Right lobe of liver (tissue), 6 donors: ENCODE results near the gene DAND5. TPM values are rescaled to one million over a fixed set of nuclear protein-coding genes. Genes with fewer than 3 reads are reported as not detected.
A peak's percentile ranks its signal among the peaks of the same experiment; 100 is the strongest.

ENCODE experiments used
- ATAC-seq, 4 donors: fragments of 200-7000 bp; cut with Tn5 transposase; one replicate each; pipeline ENCODE4 v1.9.1; 2020; ENCODE audit warnings: mild to moderate bottlenecking in 4 of 4, moderate library complexity in 4 of 4
- DNase-seq, 3 donors: peaks; one replicate each; pipeline ENCODE4 v3.0.0-alpha.2; 2020
- H3K27ac ChIP-seq, 3 donors: fragments of 200-600 bp; one replicate each; pipeline ENCODE4 v1.8.0; 2022
- H3K27me3 ChIP-seq, 2 donors: fragments of 200-600 bp; one replicate each; pipeline ENCODE4 v1.8.0; 2022
- H3K36me3 ChIP-seq, 4 donors: fragments of 200-600 bp; sonication (generic) in 1 of 4; one replicate each; pipeline versions ENCODE4 v1.5.1 to v1.8.0; 2017 to 2022; ENCODE audit warnings: control low read depth in 1 of 4
- H3K4me1 ChIP-seq, 4 donors: fragments of 200-600 bp; sonication (generic) in 1 of 4; one replicate each; pipeline versions ENCODE4 v1.5.1 to v1.8.0; 2017 to 2022; ENCODE audit warnings: control low read depth in 1 of 4
- H3K4me3 ChIP-seq, 3 donors: fragments of 200-600 bp; one replicate each; pipeline ENCODE4 v1.8.0; 2022
- H3K9me3 ChIP-seq, 4 donors: fragments of 200-600 bp; sonication (generic) in 1 of 4; one replicate each; pipeline versions ENCODE4 v1.5.1 to v1.8.0; 2017 to 2022; ENCODE audit warnings: control low read depth in 1 of 4
- CTCF ChIP-seq, 4 donors: fragments of 200-600 bp in 3 of 4; fragments of 450-650 bp in 1 of 4; IDR thresholded peaks; one replicate each; pipeline versions ENCODE4 v1.5.1 to v1.8.0; 2016 to 2022; ENCODE audit warnings: antibody characterized with exemption in 4 of 4, mild to moderate bottlenecking in 2 of 4
- POLR2A ChIP-seq: fragments of 450-650 bp; IDR thresholded peaks from one replicate; pipeline ENCODE4 v1.6.1; 2017; ENCODE audit warnings: antibody characterized with exemption, mild to moderate bottlenecking
- WGBS: methylation state at CpG from one replicate; pipeline ENCODE4 v1.1.6; 2018; ENCODE audit warnings: low coverage, low lambda C conversion rate; ENCODE audit not compliant: insufficient coverage; ENCODE audit errors: missing lambda C conversion rate; 5-methylcytosine and 5-hydroxymethylcytosine counted together
- intact Hi-C, 2 donors: fragments of 100-400 bp; cut with DNase I; formaldehyde crosslinking; loops; one replicate each; pipeline versions ENCODE4 v1.11.2 to v1.14.1; 2022
- total RNA-seq, 6 experiments: library from RNA; depleted of rRNA in 2 of 6; stranded (reverse); fragments of >200 nt in 2 of 6; fragmentation: NEBNext Ultra II Directional in 3 of 6; extraction: Animal tissue kit (Norgen Biotek cat#: 25700) in 3 of 6; gene quantifications; one replicate each; pipeline versions ENCODE4 v1.1.0 to v1.2.4, GENCODE V29; 2016 to 2023
- donor health status: DM: no; HTN: yes; CAD: no.
- donor health status: DM: no; HTN: no; CAD: no.
- donor health status: DM: no; HTN: no; CAD: no.
- donor health status: DM: no; HTN: yes; CAD: no.
- donor health status: DM: no; HTN: yes; CAD: no.

Gene DAND5
- total RNA-seq, 6 experiments from 2014 or later: not detected

DNA sequence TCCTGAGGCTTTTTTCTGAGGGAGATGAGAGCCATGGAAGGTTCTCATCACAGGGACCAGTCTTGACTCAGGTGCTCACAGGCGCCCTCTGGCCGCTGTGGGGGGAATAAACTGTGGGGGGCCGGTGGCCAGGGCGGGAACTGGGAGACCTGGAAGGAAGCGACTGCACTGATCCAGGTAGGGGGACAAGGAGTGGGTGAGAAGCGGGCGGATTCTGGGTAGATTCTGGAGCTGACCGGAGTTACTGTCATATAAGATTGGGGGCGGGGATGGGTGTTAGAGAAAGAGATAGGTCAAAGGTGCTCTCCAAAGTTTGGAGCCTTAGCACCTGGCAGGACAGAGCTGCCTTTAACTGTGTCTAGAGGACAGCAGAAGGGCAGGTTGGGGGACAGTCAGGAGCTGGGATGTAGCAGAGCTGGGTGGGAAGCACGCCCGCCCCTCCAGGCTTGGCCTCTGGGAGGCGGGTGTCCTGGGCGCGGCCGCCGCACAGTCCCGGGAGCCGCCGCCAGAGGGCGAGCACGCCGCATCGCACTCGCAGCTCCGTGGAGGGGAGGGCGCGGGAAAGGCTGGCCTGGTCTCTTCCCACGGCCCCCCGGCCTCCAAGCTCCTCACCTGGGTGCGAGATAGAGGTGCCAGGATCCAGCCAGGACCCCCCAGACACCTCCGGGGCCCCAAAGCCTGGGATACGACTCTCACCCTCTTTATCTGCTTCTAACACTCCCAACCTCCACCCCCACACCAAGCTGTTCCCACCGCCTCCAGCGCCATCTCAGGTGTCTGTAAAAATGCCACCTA, 4.2 kb upstream of the DAND5 start:
- peak; percentile 86 to 92 (median 90) for TF ChIP-seq CTCF (IDR thresholded peaks at IDR 0.05)
- no peak for TF ChIP-seq POLR2A
- Histone ChIP-seq H3K27ac (no peak overlapping the region), H3K36me3 (no peaks in the 10 kb centered on the region), H3K4me3 (peak overlapping the region; percentile 45 to 57 (median 46)), H3K27me3 (no peaks in the 10 kb centered on the region), H3K9me3 (no peaks in the 10 kb centered on the region), H3K4me1 (peaks cover 0 to 5% (median 0%) of the 10 kb centered on the region in 4 donors)
- DNase-seq: peak; percentile 79 to 83 (median 80)
- 0% methylated on average over 21 of the region's 34 CpGs for WGBS
- intact Hi-C loops: no loop called here
- peak; percentile 97 to 98 (median 98) for ATAC-seq

DNA sequence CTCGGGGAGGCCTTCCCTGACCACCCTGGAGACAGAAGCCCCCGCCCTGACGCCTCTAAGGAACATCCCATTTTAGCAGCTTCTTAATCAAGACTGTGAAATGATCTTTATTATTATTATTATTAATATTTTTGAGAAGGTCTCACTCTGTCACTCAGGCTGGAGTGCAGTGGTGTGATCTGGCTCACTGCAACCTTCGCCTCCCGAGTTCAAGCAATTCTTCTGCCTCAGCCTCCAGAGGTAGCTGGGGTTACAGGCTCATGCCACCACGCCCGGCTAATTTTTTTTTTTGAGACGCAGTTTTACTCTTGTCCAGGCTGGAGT, 3.6 kb upstream of the DAND5 start:
- Histone ChIP-seq H3K36me3 (no peaks in the 10 kb centered on the region), H3K9me3 (no peaks in the 10 kb centered on the region), H3K27me3 (no peaks in the 10 kb centered on the region), H3K27ac (no peak overlapping the region), H3K4me1 (peaks cover 0 to 5% (median 0%) of the 10 kb centered on the region in 4 donors), H3K4me3 (peak overlapping the region in 2 of 3 donors; percentile 46 to 57)
- DNase-seq: no peak
- intact Hi-C loops: no loop called here
- no peak for TF ChIP-seq POLR2A
- TF ChIP-seq CTCF (IDR thresholded peaks at IDR 0.05): no peak
- whole genome bisulfite sequencing: 46% methylated on average over 8 of the region's 8 CpGs
- no peak for ATAC-seq

- ATAC-seq (no peak), DNase-seq (no peak)
- H3K9me3 ChIP-seq: no peaks in the 10 kb centered on the region
- H3K27me3 ChIP-seq: no peaks in the 10 kb centered on the region
- peaks cover 0 to 5% (median 0%) of the 10 kb centered on the region in 4 donors for H3K4me1 ChIP-seq
- no peak overlapping the region for H3K27ac ChIP-seq
- intact Hi-C loops: no loop called here
- H3K36me3 ChIP-seq: no peaks in the 10 kb centered on the region
- TF ChIP-seq CTCF (IDR thresholded peaks at IDR 0.05): no peak
- no peak for TF ChIP-seq POLR2A
- WGBS: 96% methylated on average over 4 of the region's 5 CpGs
- H3K4me3 ChIP-seq: no peak overlapping the region
Measured at GRCh38 chr19:12967907-12968306, 1.5 kb upstream of the DAND5 start.

DNA sequence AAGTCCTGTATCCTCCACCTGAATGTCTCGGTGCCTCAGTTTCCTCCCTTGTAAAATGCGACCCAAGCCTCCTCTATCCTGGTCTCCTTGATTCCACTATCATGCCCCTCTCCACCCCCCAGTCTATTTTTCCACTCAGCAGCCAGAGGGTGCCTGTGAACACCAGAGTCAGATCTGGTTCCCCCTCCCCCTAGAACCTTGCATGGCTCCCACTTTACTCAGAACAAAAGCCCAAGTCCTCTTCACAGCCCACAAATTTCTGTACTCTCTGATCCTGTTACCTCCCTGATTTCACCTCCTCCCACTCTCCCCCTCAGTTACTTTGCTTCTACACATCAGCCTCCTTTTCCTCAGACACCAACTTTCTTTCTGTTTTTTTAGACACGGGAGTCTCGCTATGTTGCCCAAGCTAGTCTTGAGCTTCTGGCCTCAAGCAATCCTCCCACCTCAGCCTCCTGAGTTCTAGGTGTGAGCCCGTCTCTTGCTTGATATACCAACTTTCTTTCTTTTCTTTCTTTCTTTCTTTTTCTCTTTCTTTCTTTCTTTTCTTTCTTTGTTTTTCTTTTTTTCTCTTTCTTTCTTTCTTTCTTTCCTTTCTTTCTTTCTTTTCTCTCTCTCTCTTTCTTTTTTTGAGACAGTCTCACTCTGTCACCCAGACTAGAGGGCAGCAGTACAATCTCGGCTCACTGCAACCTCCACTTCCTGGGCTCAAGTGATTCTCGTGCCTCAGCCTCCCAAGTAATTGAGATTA, 869 bp downstream of the DAND5 start:
- Histone ChIP-seq H3K27me3 (no peaks in the 10 kb centered on the region), H3K4me1 (peaks cover 0 to 1% (median 0%) of the 10 kb centered on the region in 4 donors), H3K4me3 (no peak overlapping the region), H3K9me3 (no peaks in the 10 kb centered on the region), H3K27ac (no peak overlapping the region), H3K36me3 (no peaks in the 10 kb centered on the region)
- intact Hi-C loops: loop anchor here (10.0 kb wide), 2 partner anchors 285 to 295 kb away; no protein-coding TSS in a partner anchor
- DNase-seq (no peak), ATAC-seq (no peak)
- 82% methylated on average over 5 of the region's 7 CpGs for WGBS
- no peak for TF ChIP-seq POLR2A
- no peak for TF ChIP-seq CTCF (IDR thresholded peaks at IDR 0.05)
